Measurements from ENCODE around the gene SDHD.

Gene SDHD

GRCh38 chr11:112132737-112133136 lies 46.1 kb downstream of the SDHD start:
- no peak overlapping the region for H4K8ac ChIP-seq (ENCODE audit: low read length)
- H3K9me3 ChIP-seq (ENCODE audit: control insufficient read depth, low read length), result no peaks in the 10 kb centered on the region
- DNase-seq, result no peak
- no peak overlapping the region for H2BK120ac ChIP-seq (ENCODE audit: low read depth, low read length)
- H2BK15ac ChIP-seq (ENCODE audit: low read depth, poor library complexity, severe bottlenecking), result peak overlapping the region; percentile 86
- H3K14ac ChIP-seq (ENCODE audit: low read length in 2 of 2), result no peak overlapping the region
- H3K23ac ChIP-seq (ENCODE audit: low read length in 2 of 2), result no peak overlapping the region
- no peaks in the 10 kb centered on the region for H3K36me3 ChIP-seq (ENCODE audit: control insufficient read depth in 1 of 2, insufficient read depth in 2 of 2, low read depth in 1 of 2, low read length in 2 of 2)
- H2BK12ac ChIP-seq (ENCODE audit: low read length in 2 of 2), result no peak overlapping the region
- no peak overlapping the region for H3K4ac ChIP-seq (ENCODE audit: low read depth in 1 of 2, low read length in 2 of 2)
- no peak overlapping the region for H3K4me3 ChIP-seq (ENCODE audit: insufficient read depth in 1 of 2, low read depth in 1 of 2, low read length in 2 of 2)
- no peak overlapping the region for H2AFZ ChIP-seq (ENCODE audit: low read depth, low read length)
- H3K79me1 ChIP-seq (replicated peaks; ENCODE audit: low read length, poor library complexity, severe bottlenecking), result no peaks in the 10 kb centered on the region
- no peak overlapping the region for H3K18ac ChIP-seq (ENCODE audit: low read depth in 1 of 2, low read length in 2 of 2)
- no peak overlapping the region for H3K4me2 ChIP-seq (ENCODE audit: low read length, poor library complexity, severe bottlenecking)
- WGBS, result 83% methylated on average over 2 of the region's 2 CpGs
- H2BK5ac ChIP-seq (ENCODE audit: low read depth, low read length, poor library complexity, severe bottlenecking), result no peak overlapping the region
- no peak overlapping the region for H4K91ac ChIP-seq (ENCODE audit: low read length)
- H3K27ac ChIP-seq (ENCODE audit: low read length, poor library complexity, severe bottlenecking), result no peak overlapping the region
- H3K4me1 ChIP-seq (ENCODE audit: control insufficient read depth, insufficient read depth, low read depth, low read length), result peaks cover 10% of the 10 kb centered on the region
- no peak overlapping the region for H3K9ac ChIP-seq (ENCODE audit: low read length)
- no peak overlapping the region for H2AK5ac ChIP-seq (ENCODE audit: low read length, severe bottlenecking)
- H3K27me3 ChIP-seq (ENCODE audit: control insufficient read depth in 1 of 2, insufficient read depth in 1 of 2, low read length in 2 of 2), result no peaks in the 10 kb centered on the region

GRCh38 chr11:112134473-112134872 lies 47.8 kb downstream of the SDHD start:
- Histone ChIP-seq H2BK15ac (ENCODE audit: low read depth, poor library complexity, severe bottlenecking) (no peak overlapping the region), H3K4ac (ENCODE audit: low read depth in 1 of 2, low read length in 2 of 2) (no peak overlapping the region), H3K36me3 (ENCODE audit: control insufficient read depth in 1 of 2, insufficient read depth in 2 of 2, low read depth in 1 of 2, low read length in 2 of 2) (no peaks in the 10 kb centered on the region), H2AFZ (ENCODE audit: low read depth, low read length) (no peak overlapping the region), H3K27ac (ENCODE audit: low read length, poor library complexity, severe bottlenecking) (no peak overlapping the region), H4K91ac (ENCODE audit: low read length) (no peak overlapping the region), H3K79me1 (replicated peaks; ENCODE audit: low read length, poor library complexity, severe bottlenecking) (no peaks in the 10 kb centered on the region), H3K4me2 (ENCODE audit: low read length, poor library complexity, severe bottlenecking) (no peak overlapping the region), H2BK120ac (ENCODE audit: low read depth, low read length) (no peak overlapping the region), H2BK5ac (ENCODE audit: low read depth, low read length, poor library complexity, severe bottlenecking) (no peak overlapping the region), H3K4me3 (ENCODE audit: insufficient read depth in 1 of 2, low read depth in 1 of 2, low read length in 2 of 2) (no peak overlapping the region), H3K18ac (ENCODE audit: low read depth in 1 of 2, low read length in 2 of 2) (no peak overlapping the region), H3K9ac (ENCODE audit: low read length) (no peak overlapping the region), H4K8ac (ENCODE audit: low read length) (no peak overlapping the region), H2AK5ac (ENCODE audit: low read length, severe bottlenecking) (no peak overlapping the region), H2BK12ac (ENCODE audit: low read length in 2 of 2) (no peak overlapping the region), H3K23ac (ENCODE audit: low read length in 2 of 2) (no peak overlapping the region), H3K9me3 (ENCODE audit: control insufficient read depth, low read length) (no peaks in the 10 kb centered on the region), H3K14ac (ENCODE audit: low read length in 2 of 2) (no peak overlapping the region), H3K27me3 (ENCODE audit: control insufficient read depth in 1 of 2, insufficient read depth in 1 of 2, low read length in 2 of 2) (no peaks in the 10 kb centered on the region), H3K4me1 (ENCODE audit: control insufficient read depth, insufficient read depth, low read depth, low read length) (peaks cover 3% of the 10 kb centered on the region)
- 62% methylated on average over 2 of the region's 4 CpGs for WGBS
- no peak for DNase-seq

GRCh38 chr11:112143597-112143996 lies 56.9 kb downstream of the SDHD start:
- 85% methylated on average over 2 of the region's 3 CpGs for WGBS
- Histone ChIP-seq H3K18ac (ENCODE audit: low read depth in 1 of 2, low read length in 2 of 2) (no peak overlapping the region), H2BK120ac (ENCODE audit: low read depth, low read length) (no peak overlapping the region), H3K36me3 (ENCODE audit: control insufficient read depth in 1 of 2, insufficient read depth in 2 of 2, low read depth in 1 of 2, low read length in 2 of 2) (no peaks in the 10 kb centered on the region), H3K23ac (ENCODE audit: low read length in 2 of 2) (no peak overlapping the region), H3K9me3 (ENCODE audit: control insufficient read depth, low read length) (peaks cover 8% of the 10 kb centered on the region), H2BK12ac (ENCODE audit: low read length in 2 of 2) (no peak overlapping the region), H3K27me3 (ENCODE audit: control insufficient read depth in 1 of 2, insufficient read depth in 1 of 2, low read length in 2 of 2) (no peaks in the 10 kb centered on the region), H3K4me3 (ENCODE audit: insufficient read depth in 1 of 2, low read depth in 1 of 2, low read length in 2 of 2) (no peak overlapping the region), H3K79me1 (replicated peaks; ENCODE audit: low read length, poor library complexity, severe bottlenecking) (no peaks in the 10 kb centered on the region), H3K4me2 (ENCODE audit: low read length, poor library complexity, severe bottlenecking) (no peak overlapping the region), H3K27ac (ENCODE audit: low read length, poor library complexity, severe bottlenecking) (no peak overlapping the region), H2AK5ac (ENCODE audit: low read length, severe bottlenecking) (no peak overlapping the region), H3K4ac (ENCODE audit: low read depth in 1 of 2, low read length in 2 of 2) (no peak overlapping the region), H2BK15ac (ENCODE audit: low read depth, poor library complexity, severe bottlenecking) (no peak overlapping the region), H3K14ac (ENCODE audit: low read length in 2 of 2) (no peak overlapping the region), H4K8ac (ENCODE audit: low read length) (no peak overlapping the region), H2AFZ (ENCODE audit: low read depth, low read length) (no peak overlapping the region), H3K4me1 (ENCODE audit: control insufficient read depth, insufficient read depth, low read depth, low read length) (no peaks in the 10 kb centered on the region), H3K9ac (ENCODE audit: low read length) (no peak overlapping the region), H2BK5ac (ENCODE audit: low read depth, low read length, poor library complexity, severe bottlenecking) (no peak overlapping the region), H4K91ac (ENCODE audit: low read length) (no peak overlapping the region)
- DNase-seq, result no peak

All from mesenchymal stem cell (in vitro differentiated cells and primary cell).